ENCODE measurements around the gene CAMKK1.

The CAMKK1 gene

DNA sequence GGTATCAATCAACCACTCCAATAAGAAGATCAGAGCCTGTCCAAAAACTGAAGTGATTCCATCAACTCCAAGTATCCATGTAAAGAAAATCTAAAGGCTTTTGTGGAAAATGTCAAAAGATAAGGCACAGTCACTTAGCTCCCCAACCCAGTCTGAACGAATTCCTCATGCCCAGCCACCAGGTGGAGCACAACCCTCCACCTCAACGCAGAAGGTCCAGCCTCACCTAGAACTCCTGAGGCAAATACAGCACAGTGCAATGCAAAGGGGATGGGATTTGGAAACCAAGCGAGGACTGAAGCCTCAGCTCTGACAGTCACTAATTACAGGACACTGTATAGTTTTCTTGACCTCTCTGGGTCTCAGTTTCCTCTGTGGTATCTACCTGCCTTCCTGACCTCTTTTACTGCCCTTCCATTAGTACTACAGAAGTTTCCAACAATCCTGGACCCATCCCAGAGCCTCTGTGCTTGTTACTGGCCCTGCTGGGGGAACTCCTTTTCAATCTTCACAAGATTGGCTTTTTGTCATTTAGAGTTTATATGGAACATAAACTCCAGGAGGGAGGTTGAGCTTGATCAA lies 48.8 kb downstream of the CAMKK1 start:
- DNase-seq = peak; percentile 57

- DNase-seq = no peak
These were observed 54.6 kb downstream of the CAMKK1 start for GRCh38 chr17:3838206-3838605.

- DNase-seq = no peak
These were observed 56.3 kb downstream of the CAMKK1 start for GRCh38 chr17:3836551-3836950.

- DNase-seq = no peak
These were observed 57.2 kb downstream of the CAMKK1 start for GRCh38 chr17:3835410-3836229.

- no peak for DNase-seq
These were observed 58.0 kb downstream of the CAMKK1 start for GRCh38 chr17:3834811-3835210.

- DNase-seq = no peak
These were observed 64.0 kb downstream of the CAMKK1 start for GRCh38 chr17:3828852-3829232.

- no peak for DNase-seq
These were observed 64.6 kb downstream of the CAMKK1 start for GRCh38 chr17:3828151-3828851.

DNA sequence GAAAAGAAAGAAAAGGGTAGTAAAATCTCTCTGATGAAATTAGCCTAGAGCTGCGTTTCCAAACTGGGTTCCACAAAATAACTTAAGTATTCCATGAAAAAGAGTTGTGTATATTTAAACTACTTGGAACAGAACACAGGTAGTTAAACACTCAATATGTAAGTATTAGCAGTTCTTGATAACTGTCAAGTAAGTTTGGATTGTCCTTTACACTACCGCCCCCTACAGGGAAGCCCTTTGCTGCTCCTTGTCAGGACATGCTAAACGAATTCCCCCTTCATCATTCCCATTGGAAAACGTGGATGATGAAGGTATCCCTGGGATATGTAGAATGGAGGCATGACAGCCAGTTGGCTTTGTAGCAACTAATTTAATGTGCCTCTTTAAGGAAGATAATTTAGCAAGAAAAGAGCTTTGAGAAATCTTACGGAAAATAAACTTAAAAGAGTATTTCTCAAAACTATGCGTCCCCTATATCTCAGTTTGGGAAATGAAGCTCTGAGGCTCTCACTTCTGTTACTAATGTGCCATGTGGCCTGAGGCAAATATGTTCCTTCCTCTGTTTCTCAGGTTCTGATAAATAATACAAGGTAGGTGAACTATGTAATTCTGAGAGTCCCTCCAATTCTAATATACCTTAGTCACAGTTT lies 65.6 kb downstream of the CAMKK1 start:
- peak; percentile 80 for DNase-seq

DNA sequence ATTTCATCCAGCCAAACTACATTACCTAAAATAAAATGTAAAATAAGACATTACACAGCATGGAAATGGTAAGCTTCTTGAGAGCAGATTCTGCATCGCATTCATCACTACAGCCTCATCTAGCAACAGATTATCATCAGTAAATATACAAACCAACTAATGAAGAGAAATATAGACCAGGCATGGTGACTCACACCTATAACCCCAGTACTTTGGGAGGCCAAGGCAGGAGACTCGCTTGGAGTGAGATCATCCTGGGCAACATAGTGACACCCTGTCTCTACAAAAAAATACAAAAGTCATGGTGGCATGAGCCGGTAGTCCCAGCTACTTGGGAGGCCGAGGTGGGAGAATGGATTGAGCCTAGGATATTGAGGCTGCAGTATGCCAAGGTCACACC lies 66.7 kb downstream of the CAMKK1 start:
- DNase-seq = no peak

GRCh38 chr17:3821101-3821500 lies 71.8 kb downstream of the CAMKK1 start:
- DNase-seq = no peak

- no peak for DNase-seq
These were observed 74.1 kb downstream of the CAMKK1 start for GRCh38 chr17:3818786-3819185.

- no peak for DNase-seq
These were observed 74.8 kb downstream of the CAMKK1 start for GRCh38 chr17:3817851-3818605.

- no peak for DNase-seq
These were observed 76.9 kb downstream of the CAMKK1 start for GRCh38 chr17:3815925-3816324.

DNA sequence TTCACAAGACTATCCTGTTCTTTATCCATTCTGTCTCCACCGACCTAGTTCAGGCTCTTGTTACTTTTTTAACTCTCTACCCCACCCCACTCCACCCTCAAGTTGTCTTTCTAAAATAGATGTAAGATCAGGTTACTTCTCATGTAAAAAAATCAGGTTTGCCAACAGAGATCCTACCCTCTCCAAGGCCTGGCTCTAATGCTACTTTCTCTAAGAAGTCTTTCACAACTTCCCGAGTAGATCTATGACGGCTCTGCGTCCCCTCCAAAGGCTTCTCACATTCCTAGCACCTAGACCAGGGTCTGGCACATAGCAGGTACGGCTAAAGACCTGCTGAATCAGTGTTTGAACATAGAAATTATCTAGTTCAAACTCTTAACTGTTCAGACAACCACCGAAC lies 77.7 kb downstream of the CAMKK1 start:
- DNase-seq = no peak

GRCh38 chr17:3814361-3814760 lies 78.5 kb downstream of the CAMKK1 start:
- no peak for DNase-seq

- DNase-seq = no peak
These were observed 79.7 kb downstream of the CAMKK1 start for GRCh38 chr17:3813171-3813570.

GRCh38 chr17:3812771-3813170 lies 80.1 kb downstream of the CAMKK1 start:
- no peak for DNase-seq

DNA sequence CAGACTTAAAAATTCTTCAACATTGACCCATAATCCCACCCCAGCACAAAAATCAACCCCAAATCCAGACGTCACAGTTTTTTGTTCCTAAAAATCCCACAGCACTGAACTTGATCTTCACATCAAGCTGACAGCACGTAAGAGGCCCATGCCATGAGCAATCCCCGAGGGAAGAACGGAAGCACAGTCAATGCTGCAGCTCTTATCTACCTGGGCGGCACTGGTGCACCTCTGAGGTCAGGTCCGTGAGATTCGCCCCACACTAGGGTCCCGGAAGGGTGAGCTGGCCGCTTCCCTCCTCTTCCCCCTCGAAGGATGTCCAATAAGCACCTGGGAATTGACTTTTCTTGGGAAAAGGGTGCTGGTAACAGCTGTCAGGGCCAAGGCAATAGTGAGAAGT lies 80.6 kb downstream of the CAMKK1 start:
- no peak for DNase-seq
